ENCODE data around the gene CHPF. TPM values are rescaled to one million over a fixed set of nuclear protein-coding genes. Genes with fewer than 3 reads are reported as not detected.

CHPF gene
- total RNA-seq, 1 experiment from 2014 or later = 17.5 TPM

DNA sequence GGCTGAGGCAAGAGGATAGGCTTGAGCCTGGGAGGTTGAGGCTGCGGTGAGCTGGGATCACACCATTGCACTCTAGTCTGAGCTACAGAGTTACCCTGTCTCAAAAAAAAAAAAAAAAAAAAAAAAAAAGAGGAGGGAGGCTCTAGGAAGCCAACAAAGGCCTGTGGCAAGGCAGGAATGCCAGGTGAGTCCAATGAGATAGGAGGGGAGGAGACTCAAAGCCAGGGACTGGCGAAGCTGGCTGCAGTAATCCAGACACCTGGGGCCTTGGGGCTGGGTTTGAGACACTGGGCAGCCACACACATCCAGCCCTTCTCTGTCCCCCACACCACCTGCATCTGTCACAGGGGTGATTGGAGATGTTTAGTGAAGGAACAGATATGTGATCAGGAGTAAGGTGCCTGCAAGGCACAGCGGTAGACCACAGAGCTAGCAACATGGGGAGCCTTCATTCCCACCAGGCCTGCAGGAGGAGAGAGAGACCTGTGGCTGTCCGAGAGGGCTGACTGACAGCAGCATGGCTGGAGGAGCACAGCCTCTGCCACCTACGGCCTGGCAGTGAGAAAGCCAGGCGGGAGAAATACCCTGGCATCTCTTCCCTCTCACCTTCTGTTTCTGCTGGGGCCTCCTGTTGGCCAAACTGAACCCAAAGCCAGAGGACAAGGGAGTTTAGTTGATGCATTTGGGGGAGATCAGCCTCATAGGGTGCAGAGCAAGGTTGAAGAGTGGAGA lies 9.5 kb downstream of the CHPF start:
- DNase-seq (ENCODE audit: low read depth, low spot score) (no peak), ATAC-seq (no peak)
- H3K4me3 ChIP-seq (ENCODE audit: low read depth in 2 of 2, low read length in 2 of 2) = no peak overlapping the region
- ChIA-PET POLR2A (no interaction called here), CTCF (interaction anchor here (0.7 to 1.0 kb wide), 2 partner anchors 12 to 24 kb away, joined by 4 to 9 read pairs; no protein-coding TSS in a partner anchor)
- in situ Hi-C loops (cut with HindIII; ENCODE audit: low pct_unique_long_range_greater_than_20kb, low sequenced_read_pairs) = no loop called here
- H3K36me3 ChIP-seq (ENCODE audit: control insufficient read depth, insufficient read depth, low read length) = no peaks in the 10 kb centered on the region
- no peaks in the 10 kb centered on the region for H3K9me3 ChIP-seq (ENCODE audit: control insufficient read depth, insufficient read depth, low read depth, low read length)
- intact Hi-C loops (cut with micrococcal nuclease; ENCODE audit: unreplicated experiment) = no loop called here
- BruUV-seq (replicated peaks) = no TSS peak
- H3K27ac ChIP-seq (ENCODE audit: low read length) = no peak overlapping the region
- TF ChIP-seq TCF7L2 (IDR thresholded peaks at IDR 0.05; ENCODE audit: low read depth, low read length) (no peak), SIN3A (IDR thresholded peaks at IDR 0.05; ENCODE audit: borderline replicate concordance, insufficient read depth, low read depth, low read length) (no peak), POLR2AphosphoS5 (IDR thresholded peaks at IDR 0.05; ENCODE audit: low read depth, low read length) (no peak)
- TF ChIP-seq, protein P1, sequence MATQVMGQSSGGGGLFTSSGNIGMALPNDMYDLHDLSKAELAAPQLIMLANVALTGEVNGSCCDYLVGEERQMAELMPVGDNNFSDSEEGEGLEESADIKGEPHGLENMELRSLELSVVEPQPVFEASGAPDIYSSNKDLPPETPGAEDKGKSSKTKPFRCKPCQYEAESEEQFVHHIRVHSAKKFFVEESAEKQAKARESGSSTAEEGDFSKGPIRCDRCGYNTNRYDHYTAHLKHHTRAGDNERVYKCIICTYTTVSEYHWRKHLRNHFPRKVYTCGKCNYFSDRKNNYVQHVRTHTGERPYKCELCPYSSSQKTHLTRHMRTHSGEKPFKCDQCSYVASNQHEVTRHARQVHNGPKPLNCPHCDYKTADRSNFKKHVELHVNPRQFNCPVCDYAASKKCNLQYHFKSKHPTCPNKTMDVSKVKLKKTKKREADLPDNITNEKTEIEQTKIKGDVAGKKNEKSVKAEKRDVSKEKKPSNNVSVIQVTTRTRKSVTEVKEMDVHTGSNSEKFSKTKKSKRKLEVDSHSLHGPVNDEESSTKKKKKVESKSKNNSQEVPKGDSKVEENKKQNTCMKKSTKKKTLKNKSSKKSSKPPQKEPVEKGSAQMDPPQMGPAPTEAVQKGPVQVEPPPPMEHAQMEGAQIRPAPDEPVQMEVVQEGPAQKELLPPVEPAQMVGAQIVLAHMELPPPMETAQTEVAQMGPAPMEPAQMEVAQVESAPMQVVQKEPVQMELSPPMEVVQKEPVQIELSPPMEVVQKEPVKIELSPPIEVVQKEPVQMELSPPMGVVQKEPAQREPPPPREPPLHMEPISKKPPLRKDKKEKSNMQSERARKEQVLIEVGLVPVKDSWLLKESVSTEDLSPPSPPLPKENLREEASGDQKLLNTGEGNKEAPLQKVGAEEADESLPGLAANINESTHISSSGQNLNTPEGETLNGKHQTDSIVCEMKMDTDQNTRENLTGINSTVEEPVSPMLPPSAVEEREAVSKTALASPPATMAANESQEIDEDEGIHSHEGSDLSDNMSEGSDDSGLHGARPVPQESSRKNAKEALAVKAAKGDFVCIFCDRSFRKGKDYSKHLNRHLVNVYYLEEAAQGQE (IDR thresholded peaks at IDR 0.05; ENCODE audit: insufficient read depth in 1 of 2, low read depth in 2 of 2, low read length in 1 of 2) = no peak
- TF ChIP-seq, protein P2, sequence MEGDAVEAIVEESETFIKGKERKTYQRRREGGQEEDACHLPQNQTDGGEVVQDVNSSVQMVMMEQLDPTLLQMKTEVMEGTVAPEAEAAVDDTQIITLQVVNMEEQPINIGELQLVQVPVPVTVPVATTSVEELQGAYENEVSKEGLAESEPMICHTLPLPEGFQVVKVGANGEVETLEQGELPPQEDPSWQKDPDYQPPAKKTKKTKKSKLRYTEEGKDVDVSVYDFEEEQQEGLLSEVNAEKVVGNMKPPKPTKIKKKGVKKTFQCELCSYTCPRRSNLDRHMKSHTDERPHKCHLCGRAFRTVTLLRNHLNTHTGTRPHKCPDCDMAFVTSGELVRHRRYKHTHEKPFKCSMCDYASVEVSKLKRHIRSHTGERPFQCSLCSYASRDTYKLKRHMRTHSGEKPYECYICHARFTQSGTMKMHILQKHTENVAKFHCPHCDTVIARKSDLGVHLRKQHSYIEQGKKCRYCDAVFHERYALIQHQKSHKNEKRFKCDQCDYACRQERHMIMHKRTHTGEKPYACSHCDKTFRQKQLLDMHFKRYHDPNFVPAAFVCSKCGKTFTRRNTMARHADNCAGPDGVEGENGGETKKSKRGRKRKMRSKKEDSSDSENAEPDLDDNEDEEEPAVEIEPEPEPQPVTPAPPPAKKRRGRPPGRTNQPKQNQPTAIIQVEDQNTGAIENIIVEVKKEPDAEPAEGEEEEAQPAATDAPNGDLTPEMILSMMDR (IDR thresholded peaks at IDR 0.05) = no peak
- no peaks in the 10 kb centered on the region; the same call in 1 of the 2 replicates for H3K4me1 ChIP-seq (ENCODE audit: control insufficient read depth, insufficient read depth, low read length)
- H3K27me3 ChIP-seq (ENCODE audit: control insufficient read depth, insufficient read depth, low read length) = peaks cover 2% of the 10 kb centered on the region; the same call in 1 of the 2 replicates

DNA sequence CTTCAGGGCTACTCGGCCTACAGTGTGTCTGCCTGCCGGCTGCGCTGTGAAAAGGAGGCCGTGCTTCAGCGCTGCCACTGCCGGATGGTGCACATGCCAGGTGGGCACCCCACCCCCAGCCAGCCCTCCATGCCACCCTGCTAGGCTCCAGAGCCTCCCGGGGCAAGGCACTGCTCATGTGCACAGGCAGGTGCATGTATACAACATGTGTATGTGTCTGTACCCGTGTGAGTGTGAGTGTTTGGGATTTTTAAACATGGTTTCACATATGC lies 11.3 kb downstream of the CHPF start:
- ATAC-seq = no peak
- BruUV-seq (replicated peaks) = no TSS peak
- Histone ChIP-seq H3K9me3 (ENCODE audit: control insufficient read depth, insufficient read depth, low read depth, low read length) (no peaks in the 10 kb centered on the region), H3K4me1 (ENCODE audit: control insufficient read depth, insufficient read depth, low read length) (no peaks in the 10 kb centered on the region), H3K27ac (ENCODE audit: low read length) (no peak overlapping the region), H3K4me3 (ENCODE audit: low read depth in 2 of 2, low read length in 2 of 2) (no peak overlapping the region), H3K27me3 (ENCODE audit: control insufficient read depth, insufficient read depth, low read length) (peaks cover 5% of the 10 kb centered on the region; the same call in 1 of the 2 replicates), H3K36me3 (ENCODE audit: control insufficient read depth, insufficient read depth, low read length) (no peaks in the 10 kb centered on the region)
- in situ Hi-C loops (cut with HindIII; ENCODE audit: low pct_unique_long_range_greater_than_20kb, low sequenced_read_pairs) (no loop called here), intact Hi-C loops (cut with micrococcal nuclease; ENCODE audit: unreplicated experiment) (no loop called here)
- CTCF ChIA-PET = no interaction called here
- POLR2A ChIA-PET = no interaction called here
- no peak for DNase-seq (ENCODE audit: low read depth, low spot score)
- TF ChIP-seq TCF7L2 (IDR thresholded peaks at IDR 0.05; ENCODE audit: low read depth, low read length) = no peak
- no peak for TF ChIP-seq POLR2AphosphoS5 (IDR thresholded peaks at IDR 0.05; ENCODE audit: low read depth, low read length)
- TF ChIP-seq, protein P2 (IDR thresholded peaks at IDR 0.05) = no peak
- TF ChIP-seq, protein P1 (IDR thresholded peaks at IDR 0.05; ENCODE audit: insufficient read depth in 1 of 2, low read depth in 2 of 2, low read length in 1 of 2) = no peak
- TF ChIP-seq SIN3A (IDR thresholded peaks at IDR 0.05; ENCODE audit: borderline replicate concordance, insufficient read depth, low read depth, low read length) = no peak

Measured in Panc1 (cell line).